ENCODE results near the gene EFEMP1. TPM values are rescaled to one million over a fixed set of nuclear protein-coding genes. Genes with fewer than 3 reads are reported as not detected.

The EFEMP1 gene
- total RNA-seq, 1 experiment from 2014 or later: 0.34 TPM

GRCh38 chr2:55875434-55876135 is 48.0 kb downstream of the EFEMP1 start:
- H3K36me3 ChIP-seq (ENCODE audit: control insufficient read depth in 1 of 2, insufficient read depth in 2 of 2, low read length in 2 of 2): no peaks in the 10 kb centered on the region

More at GRCh38 chr2:55875434-55876135, 48.0 kb downstream of the EFEMP1 start:
- no peak for TF ChIP-seq EZH2phosphoT487 (IDR thresholded peaks at IDR 0.05; ENCODE audit: borderline replicate concordance)
- TF ChIP-seq TCF7L2 (IDR thresholded peaks at IDR 0.05; ENCODE audit: borderline replicate concordance, extremely low read depth, insufficient read depth, insufficient read length): no peak
- TF ChIP-seq CEBPB (IDR thresholded peaks at IDR 0.05; ENCODE audit: low read depth): no peak
- no peak for TF ChIP-seq SP1 (IDR thresholded peaks at IDR 0.05; ENCODE audit: low read depth)
- no peak for TF ChIP-seq CTCF (IDR thresholded peaks at IDR 0.05 in 2 of 3, conservative IDR thresholded peaks at IDR 0.05 in 1 of 3; ENCODE audit: borderline replicate concordance in 1 of 3, insufficient read depth in 1 of 3, low read depth in 2 of 3, low read length in 2 of 3)
- TF ChIP-seq ATF3 (IDR thresholded peaks at IDR 0.05): no peak
- no peak for TF ChIP-seq JUND (IDR thresholded peaks at IDR 0.05)
- no peak for TF ChIP-seq ELF1 (IDR thresholded peaks at IDR 0.05; ENCODE audit: borderline replicate concordance, low read depth)
- H3K27ac ChIP-seq (ENCODE audit: low read depth, low read length): no peak overlapping the region
- H3K9me2 ChIP-seq (ENCODE audit: insufficient read depth): no peaks in the 10 kb centered on the region
- H3K4me2 ChIP-seq (ENCODE audit: low read length): no peak overlapping the region
- no peaks in the 10 kb centered on the region for H3K79me2 ChIP-seq (ENCODE audit: insufficient read depth, low read length)
- no peak overlapping the region for H3K4me3 ChIP-seq (replicated peaks in 1 of 2; ENCODE audit: low read depth in 1 of 2, low read length in 2 of 2)
- H3K4me1 ChIP-seq (ENCODE audit: control insufficient read depth in 1 of 2, insufficient read depth in 2 of 2, low read length in 2 of 2): no peaks in the 10 kb centered on the region
- ChIA-PET POLR2A (no interaction called here), CTCF (no interaction called here), RAD21 (ENCODE audit: low non-redundant PET in 1 of 2, low total read pairs in 2 of 2, uncharacterized antibody in 2 of 2, unreplicated experiment in 2 of 2) (no interaction called here)
- H3K9ac ChIP-seq (ENCODE audit: low read length): no peak overlapping the region
- no TSS peak for BruUV-seq (replicated peaks)
- DNase-seq (ENCODE audit: low read depth, low spot score) (no peak), ATAC-seq (no peak)
- no peak overlapping the region for H2AFZ ChIP-seq (ENCODE audit: low read depth, low read length, poor library complexity, severe bottlenecking)
- H3K9me3 ChIP-seq (ENCODE audit: control insufficient read depth in 1 of 2, insufficient read depth in 1 of 2, low read depth in 1 of 2, low read length in 2 of 2): no peaks in the 10 kb centered on the region
- H4K20me1 ChIP-seq (ENCODE audit: insufficient read depth): no peaks in the 10 kb centered on the region
- H3K27me3 ChIP-seq (ENCODE audit: insufficient read depth, low read length): no peaks in the 10 kb centered on the region
- intact Hi-C loops (cut with micrococcal nuclease): no loop called here
